Loucy (cell line): Measurements from ENCODE around the gene SORL1-AS1.

Source experiments
- H2AFZ ChIP-seq: fragments of 200-600 bp; sonication (generic); 2 replicates; pipeline ENCODE4 v1.6.0; 2016; ENCODE audit warnings: antibody characterized with exemption, mild to moderate bottlenecking, low read length, moderate library complexity
- H3F3A ChIP-seq: fragments of 200-600 bp; 2 replicates; pipeline ENCODE4 v1.6.0; 2016; ENCODE audit warnings: antibody characterized with exemption, low read depth, mild to moderate bottlenecking
- H3K27me3 ChIP-seq: fragments of 200-600 bp; sonication (generic); 2 replicates; pipeline ENCODE4 v1.6.1; 2014; ENCODE audit warnings: low read length, mild to moderate bottlenecking; ENCODE audit not compliant: insufficient read depth, poor library complexity, severe bottlenecking
- H3K36me3 ChIP-seq: fragments of 200-600 bp; sonication (generic); 2 replicates; pipeline ENCODE4 v1.6.1; 2016; ENCODE audit warnings: low read length; ENCODE audit not compliant: insufficient read depth
- H3K4me1 ChIP-seq: fragments of 200-600 bp; sonication (generic); 2 replicates; pipeline ENCODE4 v1.5.1; 2014; ENCODE audit warnings: low read length, mild to moderate bottlenecking; ENCODE audit not compliant: insufficient read depth, poor library complexity, severe bottlenecking
- H3K4me2 ChIP-seq: fragments of 200-600 bp; sonication (generic); 2 replicates; pipeline ENCODE4 v1.6.0; 2014; ENCODE audit warnings: antibody characterized with exemption, low read length, low read depth, mild to moderate bottlenecking; ENCODE audit not compliant: poor library complexity, severe bottlenecking
- H3K4me3 ChIP-seq: fragments of 200-600 bp; sonication (generic); 2 replicates; pipeline ENCODE4 v1.5.1; 2014; ENCODE audit warnings: low read length, mild to moderate bottlenecking, mixed read lengths; ENCODE audit not compliant: poor library complexity, severe bottlenecking
- H3K79me2 ChIP-seq: fragments of 200-600 bp; sonication (generic); 2 replicates; pipeline ENCODE4 v1.6.1; 2014; ENCODE audit warnings: low read length; ENCODE audit not compliant: insufficient read depth
- H3K9ac ChIP-seq: fragments of 200-600 bp; sonication (generic); 2 replicates; pipeline ENCODE4 v1.6.0; 2014; ENCODE audit warnings: mild to moderate bottlenecking, low read depth, low read length, moderate library complexity; ENCODE audit not compliant: poor library complexity, severe bottlenecking
- H3K9me2 ChIP-seq: fragments of 200-600 bp; sonication (generic); replicated peaks from 2 replicates; pipeline ENCODE4 v1.6.1; 2016; ENCODE audit warnings: low read depth, low read length, mixed read lengths
- H3K9me3 ChIP-seq: fragments of 200-600 bp; sonication (generic); 2 replicates; pipeline ENCODE4 v1.6.1; 2014; ENCODE audit warnings: mild to moderate bottlenecking, antibody characterized with exemption, low read length, low read depth; ENCODE audit not compliant: insufficient read depth
- H4K20me1 ChIP-seq: fragments of 200-600 bp; sonication (generic); 2 replicates; pipeline ENCODE4 v1.6.0; 2014; ENCODE audit warnings: antibody characterized with exemption, low read length, mild to moderate bottlenecking; ENCODE audit not compliant: insufficient read depth, poor library complexity, severe bottlenecking
- CTCF ChIP-seq: fragments of 200-600 bp; sonication (generic); conservative IDR thresholded peaks from 2 replicates; pipeline ENCODE4 v1.5.1; 2014; ENCODE audit warnings: mild to moderate bottlenecking, antibody characterized with exemption, low read length
- EZH2phosphoT487 ChIP-seq: fragments of 200-600 bp; IDR thresholded peaks from 2 replicates; pipeline ENCODE4 v1.6.1; 2018; ENCODE audit warnings: antibody characterized with exemption, mild to moderate bottlenecking, moderate library complexity, borderline replicate concordance

SORL1-AS1 gene

GRCh38 chr11:121389651-121390050 lies 63.1 kb downstream of the SORL1-AS1 start:
- Histone ChIP-seq H3K4me2 (no peak overlapping the region), H3K27me3 (no peaks in the 10 kb centered on the region), H4K20me1 (no peaks in the 10 kb centered on the region), H3K9me2 (no peaks in the 10 kb centered on the region), H3K9me3 (no peaks in the 10 kb centered on the region), H3K36me3 (no peaks in the 10 kb centered on the region), H3K79me2 (no peaks in the 10 kb centered on the region), H2AFZ (no peak overlapping the region), H3K4me3 (no peak overlapping the region), H3F3A (no peaks in the 10 kb centered on the region), H3K9ac (no peak overlapping the region), H3K4me1 (peaks cover 15% of the 10 kb centered on the region)
- TF ChIP-seq EZH2phosphoT487 (no peak), CTCF (no peak)
